ENCODE data around the gene DKC1.

DKC1 gene

DNA sequence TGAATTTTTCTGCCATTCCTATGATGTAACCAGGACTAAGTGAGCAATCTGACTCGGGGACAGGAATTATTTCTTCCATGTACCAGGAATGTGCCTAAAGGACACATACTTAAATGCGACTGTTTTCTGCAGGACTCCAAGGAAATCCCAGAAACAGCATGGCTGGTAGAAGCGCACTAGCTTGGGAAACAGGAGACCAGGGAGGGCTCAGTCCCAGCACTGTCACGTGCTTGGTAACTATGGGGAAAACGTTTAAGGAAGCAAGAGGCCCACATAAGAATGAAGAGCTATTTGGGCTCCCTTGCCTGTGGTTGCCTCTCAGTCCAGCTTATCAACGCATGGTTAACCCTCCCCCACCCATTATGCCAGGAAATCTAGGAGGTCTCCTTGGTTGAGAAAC is 23.1 kb downstream of the DKC1 start:
- peaks cover 11 to 34% of the 10 kb centered on the region in 2 donors for H3K36me3 ChIP-seq (ENCODE audit: control insufficient read depth in 1 of 2, insufficient read depth in 2 of 2, low read length in 2 of 2)
- H3K4me3 ChIP-seq (ENCODE audit: low read depth in 1 of 2, low read length in 2 of 2): no peak overlapping the region
- no peak overlapping the region for H3K9ac ChIP-seq (ENCODE audit: low read depth in 1 of 2, low read length in 2 of 2)

DNA sequence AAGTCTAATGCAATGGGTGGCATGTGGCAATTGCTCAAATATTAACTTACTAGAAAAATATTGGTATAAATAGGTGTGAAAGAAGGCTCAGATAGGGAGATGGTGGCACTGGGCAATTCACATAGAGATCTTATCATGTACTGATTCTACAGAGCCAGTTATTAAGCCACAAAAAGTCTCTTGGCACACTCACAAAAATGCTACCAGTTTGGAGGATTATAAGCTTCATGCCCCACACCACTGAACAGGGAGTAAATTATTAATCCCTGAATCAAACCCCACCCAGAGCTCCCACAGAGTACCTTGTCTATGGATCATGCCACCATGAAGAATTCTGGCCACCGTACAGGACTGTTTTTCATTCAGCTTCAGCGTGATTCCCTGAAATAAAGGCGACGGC is 28.8 kb downstream of the DKC1 start:
- Histone ChIP-seq H3K4me3 (ENCODE audit: low read depth in 1 of 2, low read length in 2 of 2) (no peak overlapping the region), H3K9ac (ENCODE audit: low read depth in 1 of 2, low read length in 2 of 2) (no peak overlapping the region), H3K4me1 (ENCODE audit: control insufficient read depth in 1 of 2, insufficient read depth in 2 of 2, low read length in 2 of 2) (peaks cover 0 to 4% of the 10 kb centered on the region in 2 donors), H3K27me3 (ENCODE audit: control insufficient read depth in 1 of 2, insufficient read depth in 2 of 2, low read length in 2 of 2) (no peaks in the 10 kb centered on the region), H3K9me3 (ENCODE audit: control insufficient read depth in 1 of 2, low read length in 2 of 2) (no peaks in the 10 kb centered on the region), H3K27ac (ENCODE audit: low read depth, low read length) (no peak overlapping the region), H3K36me3 (ENCODE audit: control insufficient read depth in 1 of 2, insufficient read depth in 2 of 2, low read length in 2 of 2) (peaks cover 0 to 4% of the 10 kb centered on the region in 2 donors)

More for the DNA sequence above, 23.1 kb downstream of the DKC1 start:
- Histone ChIP-seq H3K4me1 (ENCODE audit: control insufficient read depth in 1 of 2, insufficient read depth in 2 of 2, low read length in 2 of 2) (no peaks in the 10 kb centered on the region), H3K27me3 (ENCODE audit: control insufficient read depth in 1 of 2, insufficient read depth in 2 of 2, low read length in 2 of 2) (no peaks in the 10 kb centered on the region), H3K27ac (ENCODE audit: low read depth, low read length) (no peak overlapping the region), H3K9me3 (ENCODE audit: control insufficient read depth in 1 of 2, low read length in 2 of 2) (no peaks in the 10 kb centered on the region)

DNA sequence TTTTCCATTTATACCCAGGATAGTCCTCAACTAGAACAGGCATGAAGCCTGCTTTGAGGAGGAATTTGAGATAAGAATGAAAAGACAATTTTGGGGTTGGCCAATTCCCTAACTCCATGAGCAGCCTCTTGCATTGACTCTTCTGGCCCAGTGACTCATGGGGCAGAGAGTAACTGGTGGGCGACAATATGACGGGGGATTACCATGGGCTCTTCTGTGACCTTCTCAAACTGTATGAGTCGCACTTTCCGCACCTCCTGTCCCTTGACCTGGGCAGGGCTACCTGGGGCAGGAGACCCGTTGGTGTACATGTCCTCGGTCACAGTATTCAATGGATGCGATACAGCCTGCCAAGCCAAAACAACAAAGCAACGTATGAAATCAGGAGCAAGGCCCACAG is 29.3 kb downstream of the DKC1 start:
- Histone ChIP-seq H3K9ac (ENCODE audit: low read depth in 1 of 2, low read length in 2 of 2) (no peak overlapping the region), H3K27me3 (ENCODE audit: control insufficient read depth in 1 of 2, insufficient read depth in 2 of 2, low read length in 2 of 2) (no peaks in the 10 kb centered on the region), H3K27ac (ENCODE audit: low read depth, low read length) (no peak overlapping the region)

DNA sequence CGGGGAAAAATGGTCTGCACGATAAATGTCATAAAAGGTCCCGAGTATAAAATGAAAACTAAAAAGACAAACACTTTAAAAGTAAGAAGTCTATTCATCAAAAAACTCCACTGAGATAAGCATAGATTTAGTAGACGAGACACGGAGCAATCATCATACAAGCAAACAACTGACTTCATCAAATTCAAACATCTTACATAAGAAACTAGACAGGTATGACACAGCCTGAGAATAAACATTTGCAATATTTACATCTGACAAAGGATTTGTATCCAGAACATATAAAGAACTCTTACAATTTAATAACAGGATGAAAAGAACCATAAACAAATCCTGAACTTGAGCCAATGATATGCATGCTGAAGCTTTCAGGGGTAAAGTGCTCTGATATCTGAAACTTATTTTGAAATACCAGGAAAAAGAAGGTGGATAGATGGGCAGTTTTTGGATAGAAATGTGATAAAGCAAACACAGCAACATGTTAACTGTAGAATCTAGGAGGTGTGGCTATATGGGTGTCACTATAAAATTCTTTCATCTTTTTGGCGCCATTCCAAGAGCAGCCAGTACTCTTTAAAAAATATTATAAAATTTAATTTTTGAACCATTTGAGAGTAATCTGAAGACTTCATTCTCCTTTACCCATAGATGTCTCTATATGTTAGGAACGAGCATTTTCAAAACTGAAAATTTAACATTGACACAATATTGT is 30.6 kb downstream of the DKC1 start:
- Histone ChIP-seq H3K4me3 (ENCODE audit: low read depth in 1 of 2, low read length in 2 of 2) (no peak overlapping the region), H3K27ac (ENCODE audit: low read depth, low read length) (no peak overlapping the region), H3K9me3 (ENCODE audit: control insufficient read depth in 1 of 2, low read length in 2 of 2) (no peaks in the 10 kb centered on the region), H3K27me3 (ENCODE audit: control insufficient read depth in 1 of 2, insufficient read depth in 2 of 2, low read length in 2 of 2) (no peaks in the 10 kb centered on the region), H3K36me3 (ENCODE audit: control insufficient read depth in 1 of 2, insufficient read depth in 2 of 2, low read length in 2 of 2) (peaks cover 0 to 4% of the 10 kb centered on the region in 2 donors), H3K9ac (ENCODE audit: low read depth in 1 of 2, low read length in 2 of 2) (no peak overlapping the region), H3K4me1 (ENCODE audit: control insufficient read depth in 1 of 2, insufficient read depth in 2 of 2, low read length in 2 of 2) (peaks cover 3 to 6% of the 10 kb centered on the region in 2 donors)

More for the DNA sequence above, 29.3 kb downstream of the DKC1 start:
- H3K4me3 ChIP-seq (ENCODE audit: low read depth in 1 of 2, low read length in 2 of 2): no peak overlapping the region
- H3K36me3 ChIP-seq (ENCODE audit: control insufficient read depth in 1 of 2, insufficient read depth in 2 of 2, low read length in 2 of 2): peaks cover 0 to 4% of the 10 kb centered on the region in 2 donors
- H3K4me1 ChIP-seq (ENCODE audit: control insufficient read depth in 1 of 2, insufficient read depth in 2 of 2, low read length in 2 of 2): peaks cover 3 to 6% of the 10 kb centered on the region in 2 donors
- no peaks in the 10 kb centered on the region for H3K9me3 ChIP-seq (ENCODE audit: control insufficient read depth in 1 of 2, low read length in 2 of 2)

DNA sequence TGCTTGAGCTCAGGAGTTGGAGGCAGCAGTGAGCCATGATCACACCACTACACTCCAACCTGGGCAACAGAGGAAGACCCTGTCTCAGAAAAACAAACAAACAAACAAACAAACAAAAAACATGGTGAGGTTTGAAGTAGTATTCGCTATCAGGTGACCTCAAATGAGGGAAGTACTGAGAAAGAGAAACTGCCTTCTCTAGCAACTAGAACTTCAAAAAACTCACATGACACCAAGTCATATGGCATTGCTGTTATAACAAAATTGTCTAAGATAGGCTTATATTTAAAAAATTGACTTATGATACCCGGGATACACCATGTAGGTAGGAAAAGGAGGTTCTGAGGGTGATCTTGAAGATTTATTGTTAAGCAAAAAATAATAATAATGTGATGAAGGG is 32.4 kb downstream of the DKC1 start:
- Histone ChIP-seq H3K27me3 (ENCODE audit: control insufficient read depth in 1 of 2, insufficient read depth in 2 of 2, low read length in 2 of 2) (no peaks in the 10 kb centered on the region), H3K4me3 (ENCODE audit: low read depth in 1 of 2, low read length in 2 of 2) (no peak overlapping the region), H3K36me3 (ENCODE audit: control insufficient read depth in 1 of 2, insufficient read depth in 2 of 2, low read length in 2 of 2) (no peaks in the 10 kb centered on the region), H3K4me1 (ENCODE audit: control insufficient read depth in 1 of 2, insufficient read depth in 2 of 2, low read length in 2 of 2) (peaks cover 7 to 10% of the 10 kb centered on the region in 2 donors), H3K9me3 (ENCODE audit: control insufficient read depth in 1 of 2, low read length in 2 of 2) (no peaks in the 10 kb centered on the region), H3K27ac (ENCODE audit: low read depth, low read length) (no peak overlapping the region), H3K9ac (ENCODE audit: low read depth in 1 of 2, low read length in 2 of 2) (no peak overlapping the region)

DNA sequence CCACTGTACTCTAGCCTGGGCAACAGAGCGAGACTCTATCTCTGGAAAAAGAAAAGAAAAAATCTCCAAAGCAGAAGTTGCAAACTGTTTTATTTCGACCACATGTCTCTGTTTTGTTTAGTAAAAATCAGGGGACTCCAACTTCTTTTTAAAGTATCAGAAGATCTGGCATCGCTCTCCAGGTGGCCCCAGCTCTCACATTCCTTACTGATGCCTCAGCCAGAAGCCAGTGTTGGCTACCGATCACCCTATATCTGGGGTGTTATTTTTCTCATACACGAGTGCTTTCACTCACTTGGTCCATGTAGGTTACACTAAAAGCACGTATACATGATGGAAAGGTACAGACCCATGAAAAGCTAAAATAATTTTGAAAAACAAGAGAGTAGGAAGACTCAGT is 34.3 kb downstream of the DKC1 start:
- Histone ChIP-seq H3K27ac (ENCODE audit: low read depth, low read length) (no peak overlapping the region), H3K36me3 (ENCODE audit: control insufficient read depth in 1 of 2, insufficient read depth in 2 of 2, low read length in 2 of 2) (no peaks in the 10 kb centered on the region), H3K9me3 (ENCODE audit: control insufficient read depth in 1 of 2, low read length in 2 of 2) (no peaks in the 10 kb centered on the region), H3K4me1 (ENCODE audit: control insufficient read depth in 1 of 2, insufficient read depth in 2 of 2, low read length in 2 of 2) (peaks cover 19 to 26% of the 10 kb centered on the region in 2 donors), H3K9ac (ENCODE audit: low read depth in 1 of 2, low read length in 2 of 2) (no peak overlapping the region), H3K4me3 (ENCODE audit: low read depth in 1 of 2, low read length in 2 of 2) (no peak overlapping the region), H3K27me3 (ENCODE audit: control insufficient read depth in 1 of 2, insufficient read depth in 2 of 2, low read length in 2 of 2) (no peaks in the 10 kb centered on the region)

DNA sequence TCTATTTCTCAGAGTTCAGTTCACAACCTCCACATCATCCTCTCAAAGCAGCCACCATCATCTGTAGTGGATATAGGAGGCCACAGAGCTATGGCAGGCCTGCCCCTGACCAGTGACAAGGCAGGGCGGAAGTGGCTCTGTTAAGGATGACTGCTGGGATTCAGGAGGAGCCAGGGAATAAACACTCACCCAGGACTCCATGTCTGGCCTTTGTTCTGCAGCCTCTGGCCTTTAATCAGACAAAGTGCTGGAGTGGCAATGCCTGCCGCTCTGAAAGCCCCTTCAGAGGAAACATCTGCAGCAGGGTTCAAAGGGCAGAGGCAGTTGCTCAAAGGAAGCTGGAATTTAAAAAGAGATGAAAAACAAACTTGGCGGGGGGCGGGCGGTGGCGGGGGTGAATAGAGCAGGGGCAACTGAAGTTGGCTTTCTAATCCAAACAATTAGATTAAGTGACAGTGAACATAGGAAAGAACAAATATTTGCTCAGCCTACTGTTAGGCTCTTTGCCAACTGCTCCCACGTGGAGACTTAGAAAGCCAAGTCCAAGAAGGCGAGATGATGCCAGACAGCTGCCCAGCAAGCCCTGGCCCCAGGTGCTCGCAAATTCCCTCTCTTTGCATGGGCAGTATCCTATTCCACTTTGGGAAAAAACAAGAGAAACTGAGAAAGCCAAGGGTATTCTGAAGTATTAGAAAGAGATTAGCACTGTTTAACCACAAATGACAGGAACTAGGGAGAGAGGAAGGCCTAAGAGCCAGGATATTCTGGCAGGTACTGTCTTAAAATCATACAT is 37.1 kb downstream of the DKC1 start:
- Histone ChIP-seq H3K36me3 (ENCODE audit: control insufficient read depth in 1 of 2, insufficient read depth in 2 of 2, low read length in 2 of 2) (no peaks in the 10 kb centered on the region), H3K27me3 (ENCODE audit: control insufficient read depth in 1 of 2, insufficient read depth in 2 of 2, low read length in 2 of 2) (no peaks in the 10 kb centered on the region), H3K9ac (ENCODE audit: low read depth in 1 of 2, low read length in 2 of 2) (no peak overlapping the region), H3K27ac (ENCODE audit: low read depth, low read length) (peak overlapping the region; percentile 69), H3K9me3 (ENCODE audit: control insufficient read depth in 1 of 2, low read length in 2 of 2) (no peaks in the 10 kb centered on the region), H3K4me3 (ENCODE audit: low read depth in 1 of 2, low read length in 2 of 2) (no peak overlapping the region), H3K4me1 (ENCODE audit: control insufficient read depth in 1 of 2, insufficient read depth in 2 of 2, low read length in 2 of 2) (peaks cover 30 to 40% of the 10 kb centered on the region in 2 donors)

DNA sequence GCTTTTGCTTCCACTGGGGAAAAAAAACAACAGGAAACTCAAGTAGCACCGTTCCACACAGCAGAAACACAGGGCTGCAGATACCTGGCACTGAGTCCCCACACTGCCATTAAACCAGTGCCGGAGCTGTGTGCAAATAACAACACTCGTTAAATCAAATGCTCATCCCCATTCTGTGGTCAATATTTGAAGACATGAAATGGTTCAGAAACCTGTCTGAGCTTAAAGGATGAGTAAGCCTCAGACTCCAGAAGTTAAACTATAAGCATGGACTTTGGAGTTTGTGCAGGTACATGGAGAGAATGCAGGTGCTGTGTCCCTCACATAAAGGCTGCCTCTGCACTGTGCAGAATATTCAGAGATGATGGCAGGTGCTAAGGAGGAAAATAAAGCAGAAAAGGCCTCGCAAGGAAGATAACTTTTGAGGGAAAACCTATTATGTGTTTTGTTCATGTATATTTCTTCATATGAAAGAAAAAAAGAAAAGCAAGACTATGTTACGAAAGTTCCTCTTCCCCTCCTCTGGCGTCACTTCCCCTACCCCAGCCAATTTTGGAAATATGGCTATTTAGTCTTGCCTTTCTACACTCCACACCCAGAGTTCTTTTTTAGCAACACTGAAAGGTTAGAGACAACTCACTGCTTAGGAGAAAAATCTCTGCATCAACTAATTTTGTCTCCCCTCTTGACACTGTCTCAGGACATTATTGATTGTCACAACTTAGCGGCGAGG is 38.0 kb downstream of the DKC1 start:
- Histone ChIP-seq H3K27ac (ENCODE audit: low read depth, low read length) (peak overlapping the region; percentile 17), H3K9me3 (ENCODE audit: control insufficient read depth in 1 of 2, low read length in 2 of 2) (no peaks in the 10 kb centered on the region), H3K4me3 (ENCODE audit: low read depth in 1 of 2, low read length in 2 of 2) (peak overlapping the region in 1 of 2 donors; percentile 43), H3K36me3 (ENCODE audit: control insufficient read depth in 1 of 2, insufficient read depth in 2 of 2, low read length in 2 of 2) (no peaks in the 10 kb centered on the region), H3K4me1 (ENCODE audit: control insufficient read depth in 1 of 2, insufficient read depth in 2 of 2, low read length in 2 of 2) (peaks cover 30 to 40% of the 10 kb centered on the region in 2 donors), H3K9ac (ENCODE audit: low read depth in 1 of 2, low read length in 2 of 2) (no peak overlapping the region), H3K27me3 (ENCODE audit: control insufficient read depth in 1 of 2, insufficient read depth in 2 of 2, low read length in 2 of 2) (no peaks in the 10 kb centered on the region)

DNA sequence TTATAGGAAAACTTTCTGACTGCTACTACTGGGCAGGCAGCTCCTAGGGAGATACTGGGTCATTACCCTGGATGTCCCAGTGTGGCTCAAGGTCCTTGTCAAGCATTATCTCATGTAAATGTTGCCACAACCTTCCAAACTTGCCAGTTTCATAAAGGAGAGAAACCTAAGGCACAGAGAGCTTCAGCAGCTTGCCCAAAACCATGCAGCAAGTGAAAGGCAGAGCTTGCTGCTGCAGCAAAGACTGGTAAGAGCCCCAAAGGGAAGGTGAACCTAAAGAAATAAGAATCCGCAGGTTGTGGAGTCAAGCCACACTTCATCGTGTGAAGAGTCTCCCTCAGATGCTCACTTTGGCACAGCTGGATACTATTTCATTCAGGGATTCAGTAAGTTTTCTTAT is 40.3 kb downstream of the DKC1 start:
- Histone ChIP-seq H3K4me3 (ENCODE audit: low read depth in 1 of 2, low read length in 2 of 2) (peak overlapping the region; percentile 36 to 80), H3K9me3 (ENCODE audit: control insufficient read depth in 1 of 2, low read length in 2 of 2) (no peaks in the 10 kb centered on the region), H3K27me3 (ENCODE audit: control insufficient read depth in 1 of 2, insufficient read depth in 2 of 2, low read length in 2 of 2) (no peaks in the 10 kb centered on the region), H3K27ac (ENCODE audit: low read depth, low read length) (no peak overlapping the region), H3K36me3 (ENCODE audit: control insufficient read depth in 1 of 2, insufficient read depth in 2 of 2, low read length in 2 of 2) (no peaks in the 10 kb centered on the region), H3K4me1 (ENCODE audit: control insufficient read depth in 1 of 2, insufficient read depth in 2 of 2, low read length in 2 of 2) (peaks cover 33 to 40% of the 10 kb centered on the region in 2 donors), H3K9ac (ENCODE audit: low read depth in 1 of 2, low read length in 2 of 2) (no peak overlapping the region)

All from duodenal mucosa (tissue), 2 donors.